Colonic mucosa (tissue), 4 donors: Measurements from ENCODE around the gene CHRNA4. TPM values are rescaled to one million over a fixed set of nuclear protein-coding genes. Genes with fewer than 3 reads are reported as not detected.

Experiments used
- DNase-seq: peaks from one replicate; pipeline ENCODE4 v3.0.0-alpha.2; 2020
- H3K27ac ChIP-seq: fragments of 200-600 bp; one replicate; pipeline ENCODE4 v1.8.0; 2021
- H3K27me3 ChIP-seq: fragments of 200-600 bp; one replicate; pipeline ENCODE4 v1.8.0; 2021
- H3K36me3 ChIP-seq: fragments of 200-600 bp; one replicate; pipeline ENCODE4 v1.8.0; 2021
- H3K4me1 ChIP-seq: fragments of 200-600 bp; one replicate; pipeline ENCODE4 v1.8.0; 2021; ENCODE audit warnings: mild to moderate bottlenecking
- H3K4me3 ChIP-seq: fragments of 200-600 bp; one replicate; pipeline ENCODE4 v1.8.0; 2021
- H3K9ac ChIP-seq, 2 donors: one replicate each; pipeline ENCODE4 v1.7.0; 2013; ENCODE audit warnings: control low read depth in 2 of 2, low read depth in 2 of 2, low read length in 2 of 2
- H3K9me3 ChIP-seq: fragments of 200-600 bp; one replicate; pipeline ENCODE4 v1.8.0; 2021
- intact Hi-C: fragments of 100-400 bp; cut with DNase I; formaldehyde crosslinking; loops from one replicate; pipeline ENCODE4 v1.14.1; 2022
- total RNA-seq, 2 donors: library from RNA; stranded (reverse); fragmentation: NEBNext Ultra II Directional in 1 of 2; extraction: Animal tissue kit (Norgen Biotek cat#: 25700) in 1 of 2; gene quantifications; one replicate each; pipeline ENCODE4 v1.2.1, GENCODE V29; 2021
- TF ChIP-seq, protein P1 (sequence below): fragments of 200-600 bp; IDR thresholded peaks from one replicate; pipeline ENCODE4 v1.8.0; 2022; ENCODE audit warnings: antibody characterized with exemption, mild to moderate bottlenecking
- donor health status: healthy.
- donor health status: DM: no; HTN: no; CAD: no.
- donor health status: DM: no; HTN: no; CAD: no.

CHRNA4 gene
- total RNA-seq, 2 donors from 2014 or later: 0.05 TPM; not detected in 1

DNA sequence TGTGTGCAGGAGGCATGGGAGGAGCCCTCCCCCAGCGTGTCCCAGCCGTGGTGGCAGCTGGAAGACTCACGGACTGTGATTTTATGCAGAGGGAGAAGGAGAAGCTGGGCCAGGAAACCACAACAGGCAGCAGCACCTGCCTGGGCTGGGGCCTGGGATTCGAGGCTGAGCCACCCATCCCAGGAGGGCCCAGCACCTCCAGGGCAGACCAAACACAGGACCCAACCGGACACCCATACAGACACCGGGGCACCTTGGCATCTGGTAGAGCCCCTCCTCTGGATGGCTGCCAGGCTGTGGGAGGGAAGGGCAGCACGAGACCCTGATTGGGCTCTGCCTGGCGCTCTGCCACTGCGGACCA lies 41.7 kb upstream of the CHRNA4 start:
- H3K36me3 ChIP-seq: no peaks in the 10 kb centered on the region
- H3K4me1 ChIP-seq: no peaks in the 10 kb centered on the region
- H3K27me3 ChIP-seq: no peaks in the 10 kb centered on the region
- TF ChIP-seq, protein P1, sequence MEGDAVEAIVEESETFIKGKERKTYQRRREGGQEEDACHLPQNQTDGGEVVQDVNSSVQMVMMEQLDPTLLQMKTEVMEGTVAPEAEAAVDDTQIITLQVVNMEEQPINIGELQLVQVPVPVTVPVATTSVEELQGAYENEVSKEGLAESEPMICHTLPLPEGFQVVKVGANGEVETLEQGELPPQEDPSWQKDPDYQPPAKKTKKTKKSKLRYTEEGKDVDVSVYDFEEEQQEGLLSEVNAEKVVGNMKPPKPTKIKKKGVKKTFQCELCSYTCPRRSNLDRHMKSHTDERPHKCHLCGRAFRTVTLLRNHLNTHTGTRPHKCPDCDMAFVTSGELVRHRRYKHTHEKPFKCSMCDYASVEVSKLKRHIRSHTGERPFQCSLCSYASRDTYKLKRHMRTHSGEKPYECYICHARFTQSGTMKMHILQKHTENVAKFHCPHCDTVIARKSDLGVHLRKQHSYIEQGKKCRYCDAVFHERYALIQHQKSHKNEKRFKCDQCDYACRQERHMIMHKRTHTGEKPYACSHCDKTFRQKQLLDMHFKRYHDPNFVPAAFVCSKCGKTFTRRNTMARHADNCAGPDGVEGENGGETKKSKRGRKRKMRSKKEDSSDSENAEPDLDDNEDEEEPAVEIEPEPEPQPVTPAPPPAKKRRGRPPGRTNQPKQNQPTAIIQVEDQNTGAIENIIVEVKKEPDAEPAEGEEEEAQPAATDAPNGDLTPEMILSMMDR: no peak
- intact Hi-C loops: no loop called here
- no peak overlapping the region for H3K4me3 ChIP-seq
- no peak overlapping the region for H3K9ac ChIP-seq
- DNase-seq: no peak
- no peak overlapping the region for H3K27ac ChIP-seq
- H3K9me3 ChIP-seq: no peaks in the 10 kb centered on the region

DNA sequence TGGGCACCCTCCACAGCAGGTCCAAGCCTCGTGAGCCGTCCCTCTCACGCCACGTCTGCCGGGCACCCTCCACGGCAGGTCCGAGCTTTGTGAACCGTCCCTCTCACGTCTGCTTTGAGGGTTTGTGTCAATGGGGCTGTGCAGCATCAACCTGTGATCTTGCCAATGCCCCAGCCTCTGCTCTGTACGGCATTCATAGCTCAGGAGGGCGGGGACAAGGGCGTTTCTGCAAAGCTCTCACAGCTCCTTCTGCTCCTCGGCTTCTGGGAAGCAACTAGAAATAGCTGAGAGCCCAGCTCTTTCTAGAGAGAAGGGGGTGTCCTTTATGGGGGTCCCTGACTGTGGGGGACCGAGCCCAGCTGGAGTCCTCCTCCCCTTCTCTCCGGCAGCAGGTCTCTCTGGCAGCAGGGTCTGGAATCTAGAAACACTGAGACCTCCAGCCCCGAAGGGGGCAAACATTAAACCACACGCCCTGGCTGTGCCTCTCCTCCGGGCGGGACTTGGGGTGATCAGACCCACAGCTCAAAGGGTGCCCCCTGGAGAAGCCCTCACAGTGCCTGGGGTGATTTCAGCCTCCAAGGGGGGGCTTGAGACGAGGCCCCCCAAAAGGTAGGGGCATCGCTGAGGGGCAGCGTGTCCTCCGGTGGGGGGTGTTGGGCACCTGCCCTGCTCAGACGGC lies 41.2 kb upstream of the CHRNA4 start:
- Histone ChIP-seq H3K4me1 (no peaks in the 10 kb centered on the region), H3K27ac (no peak overlapping the region), H3K4me3 (no peak overlapping the region), H3K36me3 (no peaks in the 10 kb centered on the region), H3K27me3 (no peaks in the 10 kb centered on the region), H3K9ac (no peak overlapping the region), H3K9me3 (no peaks in the 10 kb centered on the region)
- intact Hi-C loops: no loop called here
- DNase-seq: no peak
- TF ChIP-seq, protein P1: no peak

GRCh38 chr20:63401384-63402110 lies 40.4 kb upstream of the CHRNA4 start:
- Histone ChIP-seq H3K36me3 (no peaks in the 10 kb centered on the region), H3K9me3 (no peaks in the 10 kb centered on the region), H3K4me1 (no peaks in the 10 kb centered on the region), H3K9ac (no peak overlapping the region), H3K27ac (no peak overlapping the region), H3K27me3 (no peaks in the 10 kb centered on the region), H3K4me3 (no peak overlapping the region)
- intact Hi-C loops: no loop called here
- no peak for DNase-seq
- TF ChIP-seq, protein P1: no peak

GRCh38 chr20:63400486-63401210 lies 39.5 kb upstream of the CHRNA4 start:
- intact Hi-C loops: no loop called here
- TF ChIP-seq, protein P1: no peak
- Histone ChIP-seq H3K9me3 (no peaks in the 10 kb centered on the region), H3K36me3 (no peaks in the 10 kb centered on the region), H3K27ac (no peak overlapping the region), H3K4me1 (no peaks in the 10 kb centered on the region), H3K27me3 (no peaks in the 10 kb centered on the region), H3K9ac (no peak overlapping the region), H3K4me3 (no peak overlapping the region)
- DNase-seq: no peak

DNA sequence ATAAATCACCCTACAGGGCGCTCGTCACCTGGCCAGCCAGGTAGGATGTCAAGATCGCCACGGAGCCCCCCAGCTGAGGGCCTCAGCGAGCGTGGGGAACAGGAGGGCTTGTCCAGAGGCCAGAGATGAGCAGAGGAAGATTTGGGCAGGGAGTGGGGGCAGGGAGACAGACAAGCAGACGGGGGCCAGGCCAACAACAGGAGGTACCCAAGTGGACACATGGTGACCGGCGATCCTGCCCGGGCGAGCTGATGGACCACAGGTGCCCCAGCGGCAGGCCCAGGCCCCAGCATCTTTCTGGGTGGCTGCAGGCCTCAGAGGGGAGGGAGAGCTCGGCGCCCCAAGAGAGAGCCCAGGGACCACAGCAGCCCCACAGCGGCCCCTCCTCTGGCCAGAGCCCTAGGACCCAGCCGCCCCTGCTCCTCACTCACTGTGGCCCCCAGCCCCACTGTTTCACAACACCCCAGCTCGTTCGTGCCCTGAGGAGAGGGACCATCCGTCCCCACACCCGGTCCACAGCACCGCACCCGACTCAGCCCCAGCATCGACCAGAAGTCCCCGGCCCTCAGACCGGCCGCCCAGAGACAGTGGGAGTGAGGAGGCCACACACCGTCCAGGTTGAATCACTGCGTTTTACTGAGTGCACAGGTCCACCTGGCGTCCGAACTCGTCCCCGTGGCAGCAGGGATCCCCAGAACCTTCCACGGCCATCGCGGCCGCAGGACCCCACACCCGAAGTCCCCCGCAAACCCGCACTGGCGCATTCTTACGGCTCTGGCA lies 38.6 kb upstream of the CHRNA4 start:
- intact Hi-C loops: no loop called here
- TF ChIP-seq, protein P1: no peak
- DNase-seq: no peak

More for the DNA sequence above, 38.6 kb upstream of the CHRNA4 start:
- no peaks in the 10 kb centered on the region for H3K4me1 ChIP-seq
- H3K4me3 ChIP-seq: no peak overlapping the region
- no peaks in the 10 kb centered on the region for H3K27me3 ChIP-seq
- H3K27ac ChIP-seq: no peak overlapping the region
- H3K36me3 ChIP-seq: no peaks in the 10 kb centered on the region
- H3K9ac ChIP-seq: no peak overlapping the region
- H3K9me3 ChIP-seq: no peaks in the 10 kb centered on the region
